HG03045 (cell line): ENCODE results near the gene PRR36.
"Not testable (repeated sequence)": the region's sequence is repeated elsewhere in the genome, so short reads cannot be mapped to it uniquely, and the experiment has no call there.

ENCODE experiments used
- ATAC-seq: cut with Tn5 transposase; IDR thresholded peaks from one replicate; pipeline ENCODE4 v1.9.1; 2021; ENCODE audit warnings: mild to moderate bottlenecking, moderate library complexity; ENCODE audit not compliant: unreplicated experiment

The PRR36 gene

GRCh38 chr19:7900401-7900870, 26.2 kb upstream of the PRR36 start:
- ATAC-seq, result no peak

GRCh38 chr19:7899751-7900378, 25.7 kb upstream of the PRR36 start:
- ATAC-seq, result no peak

GRCh38 chr19:7898967-7899366, 24.8 kb upstream of the PRR36 start:
- ATAC-seq, result no peak

- ATAC-seq, result no peak
Measured at GRCh38 chr19:7897292-7897691, 23.1 kb upstream of the PRR36 start.

GRCh38 chr19:7895565-7895964, 21.4 kb upstream of the PRR36 start:
- ATAC-seq, result no peak

- ATAC-seq, result no peak
Measured at GRCh38 chr19:7894612-7895309, 20.6 kb upstream of the PRR36 start.

- not testable (repeated sequence) for ATAC-seq
Measured at GRCh38 chr19:7893362-7894101, 19.3 kb upstream of the PRR36 start.

- ATAC-seq, result no peak
Measured at GRCh38 chr19:7888826-7889217, 14.6 kb upstream of the PRR36 start.

- no peak for ATAC-seq
Measured at GRCh38 chr19:7888145-7888825, 14.1 kb upstream of the PRR36 start, which contains the start of gene LRRC8E. TSS of gene LRRC8E (plus strand) at chr19:7888510. CDS start at chr19:7895604, 7,094 bp downstream.

- ATAC-seq, result no peak
Measured at GRCh38 chr19:7887408-7888144, 13.4 kb upstream of the PRR36 start.

GRCh38 chr19:7885818-7886217, 11.6 kb upstream of the PRR36 start:
- ATAC-seq, result no peak

GRCh38 chr19:7883796-7884570, 9.8 kb upstream of the PRR36 start:
- ATAC-seq, result no peak

- ATAC-seq, result no peak
Measured at GRCh38 chr19:7883105-7883504, 8.9 kb upstream of the PRR36 start.

GRCh38 chr19:7881910-7882309, 7.7 kb upstream of the PRR36 start:
- ATAC-seq, result no peak

GRCh38 chr19:7879836-7880235, 5.6 kb upstream of the PRR36 start:
- no peak for ATAC-seq

- ATAC-seq, result no peak
Measured at GRCh38 chr19:7879111-7879807, 5.1 kb upstream of the PRR36 start.

- no peak for ATAC-seq
Measured at GRCh38 chr19:7877249-7877836, 3.2 kb upstream of the PRR36 start.

- no peak for ATAC-seq
Measured at GRCh38 chr19:7874897-7875273, 695 bp upstream of the PRR36 start.
